ENCODE measurements around the gene LCE1E.

LCE1E gene

GRCh38 chr1:152783095-152783494 lies 3.0 kb upstream of the LCE1E start:
- no peak for DNase-seq

- DNase-seq: no peak
Observed at GRCh38 chr1:152795686-152796085, 9.6 kb downstream of the LCE1E start.

GRCh38 chr1:152796421-152796820 lies 10.4 kb downstream of the LCE1E start, which contains the start of gene LCE1D:
Gene LCE1D (plus strand): TSS chr1:152796721. CDS start chr1:152797795, 1,074 bp downstream.
- DNase-seq: no peak

DNA sequence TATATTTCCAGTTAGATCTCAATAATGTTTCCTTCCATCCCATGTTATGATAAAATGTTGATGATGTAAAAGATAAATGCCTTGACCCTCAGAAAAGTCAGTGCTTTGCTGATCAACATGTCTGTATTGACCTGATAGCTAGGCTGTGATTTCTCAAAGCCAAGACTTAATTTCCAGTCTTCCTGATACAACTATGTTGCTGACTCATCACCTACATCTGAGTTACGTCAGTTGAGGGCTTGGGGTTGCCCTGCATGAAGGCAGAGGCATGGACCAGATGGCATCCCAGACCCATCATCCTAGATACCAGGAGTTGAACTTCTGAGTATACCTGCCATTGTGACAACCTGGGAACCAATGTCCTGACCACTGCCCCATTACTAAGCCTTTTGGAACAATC lies 15.3 kb downstream of the LCE1E start:
- no peak for DNase-seq

- no peak for DNase-seq
Observed at GRCh38 chr1:152806576-152806975, 20.5 kb downstream of the LCE1E start, which contains the start of gene LCE1C. Gene LCE1C (minus strand): TSS chr1:152806651. CDS start chr1:152805478, 1,173 bp downstream.

- no peak for DNase-seq
Observed at GRCh38 chr1:152811050-152811449, 25.0 kb downstream of the LCE1E start.

DNA sequence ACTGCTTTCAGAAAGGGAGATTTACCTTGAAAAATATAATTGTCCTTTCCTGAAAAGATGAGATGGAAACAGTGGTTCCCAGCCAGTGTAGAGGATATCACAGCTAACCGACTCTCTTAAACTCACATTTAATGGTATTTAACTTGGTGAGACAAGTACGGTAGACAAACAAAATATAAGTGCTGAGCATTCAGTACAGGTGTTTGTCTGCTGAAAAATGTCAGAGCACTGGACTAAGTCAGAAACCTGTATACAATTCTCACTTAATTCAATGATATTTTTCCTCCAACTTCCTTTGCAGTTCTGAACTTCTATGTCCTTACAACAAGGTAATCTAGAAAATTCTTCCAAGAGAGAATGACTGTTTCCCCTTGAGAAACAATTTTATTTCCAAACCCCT lies 25.6 kb downstream of the LCE1E start, which contains the start of gene LCE1B:
LCE1B (plus strand) TSS at position 301 of the 400 bp plus-strand sequence. CDS start 476 bp downstream, outside the sequence.
- DNase-seq: no peak

- no peak for DNase-seq
Observed at GRCh38 chr1:152817309-152817708, 31.3 kb downstream of the LCE1E start.

DNA sequence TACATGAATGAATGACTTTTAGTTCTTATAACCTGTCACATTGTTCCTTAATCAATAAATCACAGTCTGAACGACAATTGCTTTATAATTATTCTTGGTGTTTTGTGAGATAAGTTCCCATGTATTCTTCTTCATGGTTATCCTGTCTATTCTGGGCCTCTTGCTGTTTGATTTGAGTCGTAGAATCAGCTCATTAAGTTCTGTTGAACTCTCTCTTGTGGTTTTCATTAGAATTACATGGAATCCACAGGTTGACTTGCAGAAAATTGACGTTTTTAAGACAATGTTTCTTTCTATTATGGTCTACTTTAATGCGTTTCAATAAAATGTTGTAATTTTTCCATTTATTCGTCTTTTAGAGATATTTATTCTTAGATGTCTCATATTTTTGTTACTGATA lies 37.2 kb downstream of the LCE1E start:
- no peak for DNase-seq

- no peak for DNase-seq
Observed at GRCh38 chr1:152824964-152825363, 38.9 kb downstream of the LCE1E start.

- DNase-seq: no peak
Observed at GRCh38 chr1:152827173-152827572, 41.1 kb downstream of the LCE1E start, which contains the start of gene LCE1A. Gene LCE1A (plus strand): TSS chr1:152827473. CDS start chr1:152827473, 0 bp downstream.

DNA sequence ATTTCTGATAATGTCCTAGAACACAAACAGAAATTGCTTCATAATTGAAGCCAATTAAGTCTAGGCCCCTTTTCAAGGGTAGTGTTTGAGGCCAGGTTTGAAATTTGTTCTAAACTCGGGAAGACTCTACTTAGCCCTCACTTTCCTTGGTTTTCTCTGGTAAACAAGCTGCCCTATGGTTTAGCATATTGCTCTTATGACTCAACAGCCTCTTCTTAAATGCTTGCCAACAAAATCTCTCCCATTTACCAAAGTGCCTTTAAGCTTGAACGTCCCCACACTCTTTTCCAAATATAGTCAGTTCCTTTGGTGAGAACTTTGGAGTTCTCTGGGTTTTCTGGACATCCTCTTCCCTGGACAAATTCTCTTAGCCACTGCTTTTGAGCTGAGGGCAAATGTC lies 50.8 kb downstream of the LCE1E start:
- no peak for DNase-seq

Measured in fibroblast of skin of back (primary cell).